SK-N-SH treated with all-trans-retinoic acid at 6 μM for 48 hours (cell line): Measurements from ENCODE around the gene CAPN6.

Experiments used
- ESRRG ChIP-seq: fragments of 250-450 bp; sonication (Bioruptor Pico); IDR thresholded peaks from 2 replicates; pipeline ENCODE4 v1.6.1; 2021; ENCODE audit warnings: mild to moderate bottlenecking
- GLIS3 ChIP-seq: fragments of 250-450 bp; sonication (Bioruptor Pico); IDR thresholded peaks from 2 replicates; pipeline ENCODE4 v1.5.0; 2020; ENCODE audit warnings: mild to moderate bottlenecking, moderate library complexity
- ISL1 ChIP-seq: fragments of 250-450 bp; sonication (Bioruptor Pico); IDR thresholded peaks from 2 replicates; pipeline ENCODE4 v2.1.2; 2022; ENCODE audit warnings: mild to moderate bottlenecking, moderate library complexity
- OSR1 ChIP-seq: fragments of 250-450 bp; sonication (Bioruptor Pico); IDR thresholded peaks from 2 replicates; pipeline ENCODE4 v1.8.0; 2022; ENCODE audit warnings: moderate library complexity, mild to moderate bottlenecking, inconsistent platforms
- PPARA ChIP-seq: fragments of 250-450 bp; sonication (Bioruptor Pico); IDR thresholded peaks from 2 replicates; pipeline ENCODE4 v1.5.0; 2020; ENCODE audit warnings: mild to moderate bottlenecking, borderline replicate concordance
- RARB ChIP-seq: fragments of 250-450 bp; sonication (Bioruptor Pico); IDR thresholded peaks from 2 replicates; pipeline ENCODE4 v1.8.0; 2021; ENCODE audit warnings: mild to moderate bottlenecking, moderate library complexity
- TCF4 ChIP-seq: fragments of 250-450 bp; sonication (Bioruptor Pico); IDR thresholded peaks from 2 replicates; pipeline ENCODE4 v1.8.0; 2021; ENCODE audit warnings: mild to moderate bottlenecking, moderate library complexity, borderline replicate concordance
- ZC3H10 ChIP-seq: fragments of 250-450 bp; sonication (Bioruptor Pico); IDR thresholded peaks from 2 replicates; pipeline ENCODE4 v1.5.1; 2021; ENCODE audit warnings: mild to moderate bottlenecking, moderate library complexity
- ZNF70 ChIP-seq: fragments of 450-650 bp; formaldehyde crosslinking; IDR thresholded peaks from 2 replicates; pipeline ENCODE4 v1.5.0; 2020; ENCODE audit warnings: mild to moderate bottlenecking, moderate library complexity
- TF ChIP-seq, protein P1 (sequence below): fragments of 250-450 bp; sonication (Bioruptor Pico); IDR thresholded peaks from 2 replicates; pipeline ENCODE4 v1.8.0; 2020; ENCODE audit warnings: mild to moderate bottlenecking, moderate library complexity, borderline replicate concordance
- TF ChIP-seq, protein P2 (sequence below): fragments of 250-450 bp; sonication (Bioruptor Pico); IDR thresholded peaks from 2 replicates; pipeline ENCODE4 v1.8.0; 2021; ENCODE audit warnings: low read depth, mild to moderate bottlenecking, moderate library complexity, borderline replicate concordance
- TF ChIP-seq, protein P3 (sequence below): fragments of 250-450 bp; sonication (Bioruptor Pico); IDR thresholded peaks from 2 replicates; pipeline ENCODE4 v1.5.0; 2020; ENCODE audit warnings: mild to moderate bottlenecking, moderate library complexity
- TF ChIP-seq, protein P4 (sequence below): fragments of 250-450 bp; sonication (Bioruptor Pico); IDR thresholded peaks from 2 replicates; pipeline ENCODE4 v1.5.1; 2020; ENCODE audit warnings: low read depth, mild to moderate bottlenecking, moderate library complexity

DNA sequence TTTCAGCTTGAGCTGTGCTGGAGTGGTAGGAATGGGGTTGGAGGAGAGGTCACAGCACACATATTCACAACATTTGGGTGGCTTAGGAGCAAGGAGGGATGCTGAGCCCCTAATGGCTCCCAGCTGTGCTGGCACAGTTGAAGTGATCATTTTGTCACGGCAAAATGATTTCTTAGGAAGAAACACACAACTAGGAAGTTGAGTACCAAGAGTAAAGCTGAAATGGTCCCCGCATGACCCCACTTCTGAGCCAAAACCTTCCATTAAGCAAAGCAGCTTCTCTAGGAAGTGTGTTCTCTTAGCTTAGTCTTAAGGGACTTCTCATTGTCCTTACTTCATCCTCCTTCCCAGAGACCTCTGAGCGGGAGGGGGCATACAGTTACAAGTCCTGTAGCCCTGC, 12.6 kb downstream of the CAPN6 start:
- no peak for TF ChIP-seq TCF4
- TF ChIP-seq, protein P1, sequence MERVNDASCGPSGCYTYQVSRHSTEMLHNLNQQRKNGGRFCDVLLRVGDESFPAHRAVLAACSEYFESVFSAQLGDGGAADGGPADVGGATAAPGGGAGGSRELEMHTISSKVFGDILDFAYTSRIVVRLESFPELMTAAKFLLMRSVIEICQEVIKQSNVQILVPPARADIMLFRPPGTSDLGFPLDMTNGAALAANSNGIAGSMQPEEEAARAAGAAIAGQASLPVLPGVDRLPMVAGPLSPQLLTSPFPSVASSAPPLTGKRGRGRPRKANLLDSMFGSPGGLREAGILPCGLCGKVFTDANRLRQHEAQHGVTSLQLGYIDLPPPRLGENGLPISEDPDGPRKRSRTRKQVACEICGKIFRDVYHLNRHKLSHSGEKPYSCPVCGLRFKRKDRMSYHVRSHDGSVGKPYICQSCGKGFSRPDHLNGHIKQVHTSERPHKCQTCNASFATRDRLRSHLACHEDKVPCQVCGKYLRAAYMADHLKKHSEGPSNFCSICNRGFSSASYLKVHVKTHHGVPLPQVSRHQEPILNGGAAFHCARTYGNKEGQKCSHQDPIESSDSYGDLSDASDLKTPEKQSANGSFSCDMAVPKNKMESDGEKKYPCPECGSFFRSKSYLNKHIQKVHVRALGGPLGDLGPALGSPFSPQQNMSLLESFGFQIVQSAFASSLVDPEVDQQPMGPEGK (CRISPR knock-in tag), result no peak
- TF ChIP-seq RARB (CRISPR knock-in tag), result no peak
- TF ChIP-seq OSR1 (CRISPR knock-in tag), result no peak
- TF ChIP-seq ZNF70, result no peak
- TF ChIP-seq, protein P2, sequence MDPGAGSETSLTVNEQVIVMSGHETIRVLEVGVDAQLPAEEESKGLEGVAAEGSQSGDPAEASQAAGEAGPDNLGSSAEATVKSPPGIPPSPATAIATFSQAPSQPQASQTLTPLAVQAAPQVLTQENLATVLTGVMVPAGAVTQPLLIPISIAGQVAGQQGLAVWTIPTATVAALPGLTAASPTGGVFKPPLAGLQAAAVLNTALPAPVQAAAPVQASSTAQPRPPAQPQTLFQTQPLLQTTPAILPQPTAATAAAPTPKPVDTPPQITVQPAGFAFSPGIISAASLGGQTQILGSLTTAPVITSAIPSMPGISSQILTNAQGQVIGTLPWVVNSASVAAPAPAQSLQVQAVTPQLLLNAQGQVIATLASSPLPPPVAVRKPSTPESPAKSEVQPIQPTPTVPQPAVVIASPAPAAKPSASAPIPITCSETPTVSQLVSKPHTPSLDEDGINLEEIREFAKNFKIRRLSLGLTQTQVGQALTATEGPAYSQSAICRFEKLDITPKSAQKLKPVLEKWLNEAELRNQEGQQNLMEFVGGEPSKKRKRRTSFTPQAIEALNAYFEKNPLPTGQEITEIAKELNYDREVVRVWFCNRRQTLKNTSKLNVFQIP (CRISPR knock-in tag), result no peak
- TF ChIP-seq, protein P3, sequence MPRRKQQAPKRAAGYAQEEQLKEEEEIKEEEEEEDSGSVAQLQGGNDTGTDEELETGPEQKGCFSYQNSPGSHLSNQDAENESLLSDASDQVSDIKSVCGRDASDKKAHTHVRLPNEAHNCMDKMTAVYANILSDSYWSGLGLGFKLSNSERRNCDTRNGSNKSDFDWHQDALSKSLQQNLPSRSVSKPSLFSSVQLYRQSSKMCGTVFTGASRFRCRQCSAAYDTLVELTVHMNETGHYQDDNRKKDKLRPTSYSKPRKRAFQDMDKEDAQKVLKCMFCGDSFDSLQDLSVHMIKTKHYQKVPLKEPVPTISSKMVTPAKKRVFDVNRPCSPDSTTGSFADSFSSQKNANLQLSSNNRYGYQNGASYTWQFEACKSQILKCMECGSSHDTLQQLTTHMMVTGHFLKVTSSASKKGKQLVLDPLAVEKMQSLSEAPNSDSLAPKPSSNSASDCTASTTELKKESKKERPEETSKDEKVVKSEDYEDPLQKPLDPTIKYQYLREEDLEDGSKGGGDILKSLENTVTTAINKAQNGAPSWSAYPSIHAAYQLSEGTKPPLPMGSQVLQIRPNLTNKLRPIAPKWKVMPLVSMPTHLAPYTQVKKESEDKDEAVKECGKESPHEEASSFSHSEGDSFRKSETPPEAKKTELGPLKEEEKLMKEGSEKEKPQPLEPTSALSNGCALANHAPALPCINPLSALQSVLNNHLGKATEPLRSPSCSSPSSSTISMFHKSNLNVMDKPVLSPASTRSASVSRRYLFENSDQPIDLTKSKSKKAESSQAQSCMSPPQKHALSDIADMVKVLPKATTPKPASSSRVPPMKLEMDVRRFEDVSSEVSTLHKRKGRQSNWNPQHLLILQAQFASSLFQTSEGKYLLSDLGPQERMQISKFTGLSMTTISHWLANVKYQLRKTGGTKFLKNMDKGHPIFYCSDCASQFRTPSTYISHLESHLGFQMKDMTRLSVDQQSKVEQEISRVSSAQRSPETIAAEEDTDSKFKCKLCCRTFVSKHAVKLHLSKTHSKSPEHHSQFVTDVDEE (CRISPR knock-in tag), result no peak
- TF ChIP-seq, protein P4, sequence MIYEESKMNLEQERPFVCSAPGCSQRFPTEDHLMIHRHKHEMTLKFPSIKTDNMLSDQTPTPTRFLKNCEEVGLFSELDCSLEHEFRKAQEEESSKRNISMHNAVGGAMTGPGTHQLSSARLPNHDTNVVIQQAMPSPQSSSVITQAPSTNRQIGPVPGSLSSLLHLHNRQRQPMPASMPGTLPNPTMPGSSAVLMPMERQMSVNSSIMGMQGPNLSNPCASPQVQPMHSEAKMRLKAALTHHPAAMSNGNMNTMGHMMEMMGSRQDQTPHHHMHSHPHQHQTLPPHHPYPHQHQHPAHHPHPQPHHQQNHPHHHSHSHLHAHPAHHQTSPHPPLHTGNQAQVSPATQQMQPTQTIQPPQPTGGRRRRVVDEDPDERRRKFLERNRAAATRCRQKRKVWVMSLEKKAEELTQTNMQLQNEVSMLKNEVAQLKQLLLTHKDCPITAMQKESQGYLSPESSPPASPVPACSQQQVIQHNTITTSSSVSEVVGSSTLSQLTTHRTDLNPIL (CRISPR knock-in tag), result no peak
- TF ChIP-seq GLIS3 (CRISPR knock-in tag), result no peak
- TF ChIP-seq ZC3H10 (CRISPR knock-in tag), result no peak
- TF ChIP-seq ISL1 (CRISPR knock-in tag), result no peak
- no peak for TF ChIP-seq PPARA
- TF ChIP-seq ESRRG (CRISPR knock-in tag), result no peak
